ENCODE data around the gene KLHL20.
"Not testable (repeated sequence)": the region's sequence is repeated elsewhere in the genome, so short reads cannot be mapped to it uniquely, and the experiment has no call there.

Gene KLHL20

GRCh38 chr1:173688300-173688699 is 26.5 kb upstream of the KLHL20 start:
- no peak overlapping the region for H3K4me3 ChIP-seq (ENCODE audit: low read depth in 1 of 2, low read length in 1 of 2)
- no peaks in the 10 kb centered on the region for H3K9me3 ChIP-seq
- H3K27ac ChIP-seq: no peak overlapping the region
- TF ChIP-seq CTCF (IDR thresholded peaks at IDR 0.05): no peak
- no peaks in the 10 kb centered on the region for H3K27me3 ChIP-seq
- H3K4me1 ChIP-seq (ENCODE audit: control insufficient read depth in 1 of 2, insufficient read depth in 1 of 2, low read depth in 1 of 2, low read length in 1 of 2): no peaks in the 10 kb centered on the region
- H3K36me3 ChIP-seq: no peaks in the 10 kb centered on the region

DNA sequence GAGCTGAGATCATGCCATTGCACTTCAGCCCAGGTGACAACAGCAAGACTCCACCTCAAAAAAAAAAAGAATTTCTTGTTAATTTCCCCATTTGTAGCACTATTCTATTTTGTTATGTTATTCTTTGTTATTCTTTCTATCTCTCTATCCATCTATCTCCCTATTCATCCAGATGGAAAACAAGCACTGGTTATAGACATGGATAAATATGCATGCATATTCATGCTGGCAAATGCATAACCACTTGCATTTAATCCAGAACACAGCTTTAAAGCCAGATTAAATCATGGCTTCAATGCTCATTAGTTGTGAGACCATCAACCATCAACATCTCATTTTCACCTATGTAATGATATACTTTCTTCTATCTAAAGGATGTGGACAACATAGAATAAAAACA is 21.5 kb upstream of the KLHL20 start:
- H3K4me1 ChIP-seq (ENCODE audit: control insufficient read depth in 1 of 2, insufficient read depth in 1 of 2, low read depth in 1 of 2, low read length in 1 of 2): no peaks in the 10 kb centered on the region
- H3K27ac ChIP-seq: no peak overlapping the region
- H3K27me3 ChIP-seq: peaks cover 4% of the 10 kb centered on the region
- no peaks in the 10 kb centered on the region for H3K9me3 ChIP-seq
- H3K36me3 ChIP-seq: no peaks in the 10 kb centered on the region
- no peak for TF ChIP-seq CTCF (IDR thresholded peaks at IDR 0.05)
- no peak overlapping the region for H3K4me3 ChIP-seq (ENCODE audit: low read depth in 1 of 2, low read length in 1 of 2)

- not testable (repeated sequence) for H3K9me3 ChIP-seq; H3K4me3 ChIP-seq (ENCODE audit: low read depth in 1 of 2, low read length in 1 of 2); H3K27ac ChIP-seq; H3K36me3 ChIP-seq; H3K4me1 ChIP-seq (ENCODE audit: control insufficient read depth in 1 of 2, insufficient read depth in 1 of 2, low read depth in 1 of 2, low read length in 1 of 2); H3K27me3 ChIP-seq
Observed at GRCh38 chr1:173701299-173701698, 13.5 kb upstream of the KLHL20 start.

DNA sequence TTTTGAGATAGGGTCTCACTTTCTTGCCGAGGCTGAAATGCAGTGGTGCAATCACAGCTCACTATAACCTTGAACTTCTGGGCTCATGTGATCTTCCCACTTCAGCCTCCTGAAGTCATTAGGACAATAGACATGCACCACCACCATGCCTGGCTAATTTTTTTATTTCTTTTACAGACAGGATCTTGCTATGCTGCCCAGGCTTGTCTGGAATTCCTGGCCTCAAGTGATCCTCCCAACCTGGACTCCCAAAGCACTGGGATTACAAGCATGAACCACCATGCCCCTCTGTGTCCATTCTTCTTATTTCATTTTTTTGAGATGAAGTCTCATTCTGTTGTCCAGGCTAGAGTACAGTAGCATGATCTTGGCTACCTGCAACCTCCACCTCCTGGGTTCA is 12.0 kb upstream of the KLHL20 start:
- no peak overlapping the region for H3K4me3 ChIP-seq (ENCODE audit: low read depth in 1 of 2, low read length in 1 of 2)
- H3K27me3 ChIP-seq: peaks cover 10% of the 10 kb centered on the region
- H3K4me1 ChIP-seq (ENCODE audit: control insufficient read depth in 1 of 2, insufficient read depth in 1 of 2, low read depth in 1 of 2, low read length in 1 of 2): no peaks in the 10 kb centered on the region
- no peak overlapping the region for H3K27ac ChIP-seq
- H3K9me3 ChIP-seq: no peaks in the 10 kb centered on the region
- no peak for TF ChIP-seq CTCF (IDR thresholded peaks at IDR 0.05)
- no peaks in the 10 kb centered on the region for H3K36me3 ChIP-seq

DNA sequence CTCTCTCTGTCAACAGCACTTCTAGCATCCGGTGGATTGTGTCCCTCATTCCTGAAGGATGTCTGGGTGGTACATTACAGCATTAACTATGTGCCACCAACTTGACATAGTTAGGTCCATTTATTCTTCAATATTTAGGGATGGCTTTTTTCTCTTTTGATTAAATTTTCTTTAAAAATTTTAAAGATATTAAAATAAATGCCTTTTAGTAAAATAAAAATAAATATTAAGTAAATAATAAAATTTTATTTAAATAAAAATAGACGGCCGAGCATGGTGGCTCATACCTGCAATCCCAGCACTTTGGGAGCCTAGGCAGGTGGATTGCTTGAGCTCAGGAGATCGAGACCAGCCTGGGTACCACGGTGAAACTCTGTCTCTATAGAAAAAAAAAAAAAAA is 9.7 kb upstream of the KLHL20 start:
- Histone ChIP-seq H3K4me3 (ENCODE audit: low read depth in 1 of 2, low read length in 1 of 2) (no peak overlapping the region), H3K4me1 (ENCODE audit: control insufficient read depth in 1 of 2, insufficient read depth in 1 of 2, low read depth in 1 of 2, low read length in 1 of 2) (no peaks in the 10 kb centered on the region), H3K27ac (no peak overlapping the region), H3K36me3 (no peaks in the 10 kb centered on the region), H3K27me3 (peaks cover 34% of the 10 kb centered on the region), H3K9me3 (no peaks in the 10 kb centered on the region)
- TF ChIP-seq CTCF (IDR thresholded peaks at IDR 0.05): no peak

- TF ChIP-seq CTCF (IDR thresholded peaks at IDR 0.05): no peak
- Histone ChIP-seq H3K27me3 (peaks cover 71% of the 10 kb centered on the region), H3K9me3 (no peaks in the 10 kb centered on the region), H3K27ac (no peak overlapping the region), H3K4me1 (ENCODE audit: control insufficient read depth in 1 of 2, insufficient read depth in 1 of 2, low read depth in 1 of 2, low read length in 1 of 2) (no peaks in the 10 kb centered on the region), H3K36me3 (no peaks in the 10 kb centered on the region), H3K4me3 (ENCODE audit: low read depth in 1 of 2, low read length in 1 of 2) (no peak overlapping the region)
Observed at GRCh38 chr1:173708787-173709186, 6.0 kb upstream of the KLHL20 start.
